CD4-positive, alpha-beta T cell treated with Interleukin-6 for 4 hours (primary cell): ENCODE results near the gene CPT1B.
"Not testable (repeated sequence)": the region's sequence is repeated elsewhere in the genome, so short reads cannot be mapped to it uniquely, and the experiment has no call there.

Experiments
- DNase-seq: peaks from one replicate; pipeline ENCODE4 v3.0.0-alpha.2; 2020; ENCODE audit warnings: mixed read lengths

Gene CPT1B

DNA sequence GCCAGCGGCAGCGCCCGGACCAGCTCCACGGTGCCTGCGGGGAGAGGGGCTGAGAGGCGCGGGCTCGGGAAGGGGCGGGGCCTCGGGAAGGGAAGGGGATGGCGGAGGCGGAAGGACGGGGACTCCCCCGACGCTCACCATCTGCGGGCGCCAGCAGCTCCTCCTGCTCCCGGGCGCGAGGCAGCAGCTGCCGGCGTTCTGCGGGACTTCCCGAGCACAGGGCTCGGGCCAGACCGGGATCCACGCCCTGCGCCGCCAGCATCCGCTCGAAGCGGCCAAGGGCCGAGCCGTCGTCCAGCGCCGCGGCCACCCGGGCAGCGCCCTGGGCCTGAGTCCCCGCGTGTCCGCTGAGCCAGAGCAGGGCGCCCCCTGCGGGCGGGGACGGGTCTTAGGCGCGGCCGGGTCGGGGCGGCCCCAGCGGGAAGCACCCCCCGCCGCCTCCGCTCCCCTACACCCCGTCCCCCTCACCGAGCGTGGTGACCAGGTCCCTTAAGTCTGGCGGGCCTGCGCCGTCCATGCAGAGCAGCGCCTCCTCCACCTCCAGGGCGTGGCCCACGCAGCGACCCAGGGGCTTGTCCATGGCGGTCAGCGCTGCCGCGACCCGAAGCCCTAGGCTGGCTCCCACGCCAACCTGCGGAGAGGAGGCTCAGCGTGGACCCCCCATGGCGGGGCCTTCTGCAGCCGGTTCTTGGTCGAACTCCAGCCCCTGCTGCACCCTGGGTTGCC is 52.0 kb downstream of the CPT1B start:
- peak; percentile 90 for DNase-seq

GRCh38 chr22:50525858-50526107 is 52.4 kb downstream of the CPT1B start:
- DNase-seq: no peak

DNA sequence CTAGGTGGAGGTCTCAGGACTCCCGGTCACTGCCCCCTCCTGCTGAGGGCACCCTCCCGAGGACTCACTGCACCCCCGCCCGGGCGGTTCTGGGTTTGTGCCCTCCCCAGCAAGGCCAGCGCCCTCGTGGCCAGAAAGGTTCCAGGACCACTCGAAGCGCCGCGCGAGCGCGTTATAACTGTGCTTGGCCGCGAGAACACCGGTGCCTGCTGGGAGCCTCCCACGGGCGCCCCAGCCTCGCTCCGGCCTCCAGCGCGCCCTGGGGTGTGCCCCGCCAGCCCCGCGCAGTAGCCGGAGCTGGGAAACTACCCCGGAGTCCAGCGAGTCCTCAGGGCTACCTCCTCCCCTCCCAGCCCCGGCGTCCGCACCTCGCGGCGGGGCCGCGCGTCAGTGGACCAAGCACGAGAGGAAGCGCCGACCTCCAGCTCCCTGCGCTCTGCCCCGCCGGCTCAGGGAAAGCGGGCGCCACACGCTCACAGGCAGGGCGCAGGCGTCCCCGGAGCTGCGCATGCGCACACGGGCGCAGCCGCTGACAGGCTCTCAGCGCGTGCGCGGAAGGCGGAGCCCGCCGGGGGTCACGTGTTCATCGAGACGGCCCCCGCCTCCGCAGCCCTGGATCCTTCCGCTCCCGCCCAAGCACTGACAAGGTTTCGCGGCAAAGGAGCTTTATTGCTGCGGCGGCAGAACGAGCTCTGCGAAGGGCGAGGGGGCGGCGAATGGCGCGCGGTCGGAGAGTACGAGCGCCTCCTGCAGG is 52.9 kb downstream of the CPT1B start, which contains the start of gene SCO2:
Gene SCO2 (minus strand): TSS at position 495 of the 754 bp plus-strand sequence. CDS start 1,187 bp downstream, outside the sequence.
- peak; percentile 98 for DNase-seq

DNA sequence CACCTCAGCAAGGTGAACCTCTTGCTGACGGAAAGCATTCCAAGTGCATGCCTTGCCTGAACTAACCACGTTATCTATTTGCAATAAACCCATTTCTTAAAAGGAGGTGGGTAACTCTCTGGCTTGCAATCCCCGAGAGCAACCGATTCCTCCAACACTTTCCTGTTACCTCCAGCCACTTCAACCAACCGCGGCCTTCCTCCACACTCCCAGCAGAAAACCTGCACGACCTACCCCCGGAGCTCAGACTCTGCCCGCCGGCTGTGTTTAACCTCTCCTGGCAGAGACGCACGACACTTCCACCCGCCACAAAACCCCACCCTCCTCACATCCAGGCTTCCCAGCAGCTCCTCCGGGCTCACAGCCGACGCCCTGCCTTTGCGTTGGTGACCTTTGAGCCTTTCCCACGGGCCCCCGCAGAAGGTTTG is 53.5 kb downstream of the CPT1B start:
- DNase-seq: no peak

DNA sequence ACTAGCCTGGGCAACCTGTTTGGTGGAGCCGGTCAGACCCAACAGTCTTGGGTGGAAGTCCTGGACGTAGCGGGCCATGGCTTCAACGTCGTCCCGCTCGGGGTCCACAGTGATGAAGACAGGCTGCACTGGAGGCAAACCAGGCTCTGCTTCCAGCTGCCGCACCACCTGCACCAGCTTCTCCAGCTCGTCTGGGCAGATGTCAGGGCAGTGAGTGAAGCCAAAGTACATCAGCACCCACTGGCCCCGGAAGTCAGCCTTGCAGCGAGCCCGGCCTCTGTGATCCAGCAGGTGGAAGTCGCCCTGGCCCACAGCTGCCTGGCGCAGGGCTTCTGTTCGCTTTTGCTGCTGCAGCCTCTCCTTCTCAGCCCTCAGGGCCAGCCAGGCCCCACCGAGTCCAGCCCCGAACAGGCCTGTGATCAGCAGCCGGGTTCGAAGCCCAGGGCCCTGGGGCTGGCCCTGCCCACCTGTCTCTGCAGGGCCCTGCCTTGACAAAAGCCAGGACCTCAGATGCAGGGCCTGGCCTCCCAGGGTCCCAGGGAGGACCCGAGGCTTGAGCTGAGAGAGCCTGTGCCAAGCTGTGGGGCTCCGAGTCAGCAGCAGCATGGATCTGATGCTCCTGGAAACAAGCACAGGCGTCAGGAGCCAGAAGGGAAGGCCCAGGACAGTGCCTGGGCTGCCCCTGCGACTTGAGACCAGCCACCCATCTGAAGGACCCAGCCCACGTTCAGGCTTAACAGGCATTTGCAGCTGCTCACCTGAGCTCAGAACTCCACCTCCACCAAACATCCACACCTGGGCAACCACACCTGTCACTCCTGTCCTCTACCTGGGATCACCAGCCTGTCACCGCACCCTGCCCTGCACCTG is 54.2 kb downstream of the CPT1B start:
- DNase-seq: no peak

DNA sequence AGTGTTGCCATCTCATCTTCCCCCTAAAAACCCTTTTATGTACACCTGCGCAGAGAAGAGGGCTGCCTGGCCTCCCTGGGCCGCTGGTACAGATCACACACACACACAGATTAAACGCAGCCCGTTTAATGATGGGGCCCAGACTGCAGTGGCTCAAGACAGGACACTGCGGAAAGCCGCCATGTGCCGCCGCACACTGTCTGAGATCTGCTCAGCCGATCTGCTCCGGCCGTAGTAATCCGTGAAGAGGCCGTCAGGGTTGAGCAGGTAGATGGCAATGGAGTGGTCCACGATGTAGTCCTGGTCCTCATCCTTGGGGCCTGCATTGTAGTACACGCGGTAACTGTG is 54.8 kb downstream of the CPT1B start:
- no peak for DNase-seq

- DNase-seq: no peak
Observed at GRCh38 chr22:50522806-50523438, 55.3 kb downstream of the CPT1B start.

DNA sequence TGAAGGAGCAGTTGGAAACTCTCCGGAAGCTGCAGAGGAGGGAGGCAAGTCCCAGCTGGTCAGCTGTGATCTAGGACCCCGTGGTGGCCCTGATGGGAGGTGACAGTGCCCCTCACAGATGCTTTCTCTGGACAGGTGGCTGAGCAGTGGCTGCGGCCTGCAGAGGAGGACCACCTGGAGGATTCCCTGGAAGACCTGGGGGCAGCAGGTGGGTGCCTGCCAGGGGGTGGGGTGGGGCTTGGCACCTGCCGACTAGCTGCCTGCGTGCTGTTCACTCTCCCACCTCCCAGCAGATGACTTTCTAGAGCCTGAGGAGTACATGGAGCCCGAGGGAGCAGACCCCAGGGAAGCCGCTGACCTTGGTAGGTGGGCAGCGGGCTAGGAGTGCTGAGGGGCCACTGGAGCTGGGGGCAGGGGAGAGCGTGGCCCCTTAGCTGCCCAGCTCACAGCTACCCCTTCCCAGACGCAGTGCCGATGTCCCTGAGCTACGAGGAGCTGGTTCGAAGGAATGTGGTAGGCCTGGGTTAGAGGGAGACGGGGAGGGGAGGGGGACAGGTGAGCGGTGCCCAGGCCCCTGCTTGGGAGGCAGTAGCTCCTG is 55.9 kb downstream of the CPT1B start:
- DNase-seq: no peak

GRCh38 chr22:50521710-50522109 is 56.5 kb downstream of the CPT1B start:
- no peak for DNase-seq

GRCh38 chr22:50520826-50521453 is 57.3 kb downstream of the CPT1B start:
- no peak for DNase-seq

DNA sequence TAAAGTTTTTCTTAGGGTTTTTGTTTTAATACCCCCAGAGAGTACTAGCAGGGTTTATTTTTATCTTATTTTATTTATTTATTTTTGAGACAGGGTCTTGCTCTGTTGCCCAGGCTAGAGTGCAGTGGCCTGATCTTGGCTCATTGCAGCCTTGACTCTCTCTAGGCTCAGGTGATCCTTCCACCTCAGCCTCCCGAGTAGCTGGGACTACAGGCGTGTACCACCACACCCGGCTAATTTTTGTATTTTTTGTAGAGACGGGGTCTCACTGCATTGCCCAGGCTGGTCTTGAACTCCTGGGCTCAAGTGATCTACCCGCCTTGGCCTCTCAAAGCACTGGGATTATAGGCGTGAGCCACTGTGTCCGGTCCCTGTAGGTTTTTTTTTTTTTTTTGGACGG is 58.0 kb downstream of the CPT1B start:
- DNase-seq: not testable (repeated sequence)

DNA sequence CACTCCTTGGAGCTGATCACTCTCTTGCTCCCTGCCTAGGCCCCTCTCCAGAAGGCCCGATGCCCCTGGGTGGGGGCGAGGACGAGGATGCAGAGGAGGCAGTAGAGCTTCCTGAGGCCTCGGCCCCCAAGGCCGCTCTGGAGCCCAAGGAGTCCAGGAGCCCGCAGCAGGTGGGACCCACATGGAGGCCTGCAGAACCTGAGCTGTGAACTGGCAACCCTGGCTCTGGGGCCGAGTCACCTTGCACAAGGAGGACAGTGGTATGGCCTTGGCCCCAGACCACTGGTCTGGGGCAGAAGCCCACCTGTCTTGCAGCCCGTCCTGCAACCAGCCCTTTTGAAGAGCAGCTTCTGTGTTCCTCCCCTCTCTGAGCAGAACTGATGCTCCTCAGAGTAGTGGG is 59.1 kb downstream of the CPT1B start:
- DNase-seq: no peak
